B cell (primary cell): ENCODE data around the gene USF1. TPM values are rescaled to one million over a fixed set of nuclear protein-coding genes. Genes with fewer than 3 reads are reported as not detected.

Experiments
- ATAC-seq: fragments of 200-7000 bp; cut with Tn5 transposase; one replicate; pipeline ENCODE4 v1.10.0; 2021; ENCODE audit warnings: low read depth, mild to moderate bottlenecking, moderate number of reproducible peaks, moderate library complexity
- CTCF ChIA-PET: fragments of 350-600 bp; sonication (Branson Sonifier 250); formaldehyde crosslinking; loops from one replicate; lab custom pipeline; 2021; ENCODE audit warnings: antibody characterized with exemption, inconsistent platforms; lab: Charles Lee
- POLR2A ChIA-PET: fragments of 350-600 bp; sonication (Branson Sonifier 250); formaldehyde crosslinking; loops from one replicate; lab custom pipeline; 2021; ENCODE audit warnings: antibody characterized with exemption; lab: Charles Lee
- DNase-seq: peaks from one replicate; pipeline ENCODE4 v3.0.0; 2013
- H2AFZ ChIP-seq: 2 replicates; pipeline ENCODE4 v1.6.1; 2012; ENCODE audit warnings: mild to moderate bottlenecking, low read depth, low read length; ENCODE audit not compliant: insufficient read depth, poor library complexity, severe bottlenecking
- H3K27ac ChIP-seq, 2 donors: 1 replicate in 1 of 2; 2 replicates in 1 of 2; pipeline ENCODE4 v1.5.1; 2012 to 2013; ENCODE audit warnings: low read length in 2 of 2, mild to moderate bottlenecking in 2 of 2, moderate library complexity in 1 of 2
- H3K27me3 ChIP-seq, 4 experiments: fragments of 200-600 bp in 1 of 4; sonication (generic) in 1 of 4; replicated peaks in 1 of 4; 1 replicate in 2 of 4; 2 replicates in 2 of 4; pipeline versions ENCODE4 v1.6.1 to v1.7.0; 2013 to 2016; ENCODE audit warnings: low read length in 3 of 4, mild to moderate bottlenecking in 2 of 4, mixed read lengths in 1 of 4, moderate library complexity in 1 of 4; ENCODE audit not compliant: insufficient read depth in 4 of 4, control insufficient read depth in 3 of 4; ENCODE audit errors: control extremely low read depth in 1 of 4
- H3K36me3 ChIP-seq, 2 experiments: replicated peaks in 1 of 2; 1 replicate in 1 of 2; 2 replicates in 1 of 2; pipeline versions ENCODE4 v1.6.1 to v1.7.1; 2013; ENCODE audit warnings: low read length in 1 of 2; ENCODE audit not compliant: insufficient read depth in 2 of 2, control insufficient read depth in 1 of 2; ENCODE audit errors: control extremely low read depth in 1 of 2, extremely low read depth in 1 of 2
- H3K4me1 ChIP-seq, 2 donors: fragments of 200-600 bp in 1 of 2; sonication (generic) in 1 of 2; 1 replicate in 1 of 2; 2 replicates in 1 of 2; pipeline versions ENCODE4 v1.5.1 to v1.6.1; 2013 to 2017; ENCODE audit warnings: low read length in 2 of 2; ENCODE audit not compliant: control insufficient read depth in 2 of 2, insufficient read depth in 2 of 2
- H3K4me2 ChIP-seq: replicated peaks from 2 replicates; pipeline ENCODE3; 2012; ENCODE audit warnings: mild to moderate bottlenecking, low read depth, low read length; ENCODE audit not compliant: poor library complexity, severe bottlenecking
- H3K4me3 ChIP-seq, 5 experiments: fragments of 200-600 bp in 1 of 5; sonication (generic) in 1 of 5; 1 replicate in 3 of 5; 2 replicates in 2 of 5; pipeline versions ENCODE4 v1.5.1 to v1.7.0; 2011 to 2016; ENCODE audit warnings: low read length in 4 of 5, mild to moderate bottlenecking in 4 of 5, low read depth in 2 of 5, control low read depth in 1 of 5, moderate library complexity in 1 of 5; ENCODE audit not compliant: insufficient read depth in 1 of 5; ENCODE audit errors: control extremely low read depth in 1 of 5, extremely low read depth in 1 of 5
- H3K79me2 ChIP-seq: fragments of 200-600 bp; sonication (generic); one replicate; pipeline ENCODE4 v1.6.0; 2016; ENCODE audit warnings: low read length; ENCODE audit not compliant: control insufficient read depth, insufficient read depth
- H3K9ac ChIP-seq: fragments of 200-600 bp; sonication (generic); 2 replicates; pipeline ENCODE4 v1.6.1; 2017; ENCODE audit warnings: mild to moderate bottlenecking, low read length, moderate library complexity
- H3K9me3 ChIP-seq, 3 donors: one replicate each; pipeline versions ENCODE4 v1.6.1 to v1.7.1; 2013; ENCODE audit warnings: low read length in 2 of 3; ENCODE audit not compliant: control insufficient read depth in 2 of 3, insufficient read depth in 1 of 3; ENCODE audit errors: control extremely low read depth in 1 of 3
- H4K20me1 ChIP-seq: 2 replicates; pipeline ENCODE4 v1.6.0; 2012; ENCODE audit warnings: mild to moderate bottlenecking, low read length; ENCODE audit not compliant: insufficient read depth, control insufficient read depth, poor library complexity, severe bottlenecking
- H3K27ac Mint-ChIP-seq: one replicate; pipeline ENCODE4 v1.8.0; 2021; ENCODE audit warnings: mixed read lengths
- H3K27me3 Mint-ChIP-seq: one replicate; pipeline ENCODE4 v1.8.0; 2021; ENCODE audit warnings: mixed read lengths
- H3K4me1 Mint-ChIP-seq: one replicate; pipeline ENCODE4 v1.8.0; 2021; ENCODE audit warnings: mixed read lengths
- H3K4me3 Mint-ChIP-seq: one replicate; pipeline ENCODE4 v1.8.0; 2021; ENCODE audit warnings: mixed read lengths
- H3K9me3 Mint-ChIP-seq: one replicate; pipeline ENCODE4 v1.8.0; 2022; ENCODE audit warnings: mixed read lengths; ENCODE audit not compliant: insufficient read depth
- CTCF ChIP-seq: fragments of 200-600 bp; IDR thresholded peaks from one replicate; pipeline ENCODE4 v1.8.0; 2022; ENCODE audit warnings: antibody characterized with exemption, mild to moderate bottlenecking
- EZH2 ChIP-seq: IDR thresholded peaks from 2 replicates; pipeline ENCODE4 v1.6.1; 2012; ENCODE audit warnings: borderline replicate concordance, low read depth, mild to moderate bottlenecking, moderate library complexity, low read length; ENCODE audit not compliant: insufficient read depth, poor library complexity, severe bottlenecking
- WGBS: methylation state at CpG from one replicate; pipeline ENCODE4 v1.1.5; 2013; ENCODE audit warnings: missing lambda C conversion rate; ENCODE audit not compliant: insufficient coverage; 5-methylcytosine and 5-hydroxymethylcytosine counted together
- intact Hi-C: fragments of 100-400 bp; cut with micrococcal nuclease; formaldehyde crosslinking; loops from one replicate; pipeline ENCODE4 v1.10.0; 2022
- polyA plus RNA-seq: library from polyadenylated mRNA; depleted of rRNA; stranded (reverse); fragments of >200 nt; gene quantifications from 2 replicates; pipeline ENCODE4 v1.2.3, GENCODE V29; 2012
- total RNA-seq, 2 donors: library from RNA; stranded (reverse); fragments of 120-200 nt in 1 of 2; gene quantifications; 1 replicate in 1 of 2; 2 replicates in 1 of 2; pipeline versions ENCODE4 v1.2.3 to v1.2.4, GENCODE V29; 2013 to 2022

Gene USF1
- total and polyA plus RNA-seq, 2 donors (not counting 1 experiment from before 2014, with no cell fraction given), result 192 to 249 TPM

DNA sequence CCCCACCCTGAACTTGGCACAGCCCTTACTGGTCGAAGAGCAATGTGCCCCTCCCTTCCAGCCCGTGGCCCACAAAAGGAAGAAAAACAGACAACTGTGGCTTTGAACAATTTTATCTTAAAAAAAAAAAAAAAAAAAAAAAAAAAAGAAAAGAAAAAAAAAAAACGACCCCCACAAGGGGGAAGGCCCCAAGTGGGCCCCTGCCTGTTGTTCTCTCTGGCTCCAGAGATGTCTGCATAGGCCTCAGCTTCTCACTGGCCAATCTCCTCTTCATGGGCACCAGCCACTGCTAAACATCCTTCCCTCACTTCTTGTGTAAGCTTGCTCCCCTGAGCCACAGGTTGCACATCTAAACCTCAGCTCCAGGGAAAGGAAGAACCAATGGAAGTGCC is 6.6 kb downstream of the USF1 start:
- H3K4me1 Mint-ChIP-seq, result peaks cover 58% of the 10 kb centered on the region
- H3K4me2 ChIP-seq, result peak overlapping the region; percentile 84

More for the DNA sequence above, 6.6 kb downstream of the USF1 start:
- Histone ChIP-seq H3K4me3 (peak overlapping the region in 4 of 5 experiments; percentile 92 to 98 (median 94)), H3K9me3 (no peaks in the 10 kb centered on the region), H3K27me3 (no peaks in the 10 kb centered on the region), H4K20me1 (peaks cover 7% of the 10 kb centered on the region), H3K79me2 (peaks cover 64% of the 10 kb centered on the region), H3K27ac (peak overlapping the region; percentile 81 to 94), H3K36me3 (peaks cover 2 to 43% of the 10 kb centered on the region in 2 experiments), H2AFZ (peak overlapping the region; percentile 73), H3K9ac (peak overlapping the region; percentile 81), H3K4me1 (peaks cover 50 to 77% of the 10 kb centered on the region in 2 donors)
- Mint-ChIP-seq H3K27ac (peak overlapping the region; percentile 97), H3K27me3 (no peaks in the 10 kb centered on the region), H3K9me3 (no peaks in the 10 kb centered on the region), H3K4me3 (peak overlapping the region; percentile 93)
- ChIA-PET POLR2A (interaction anchor here (1.3 to 2.2 kb wide), 5 partner anchors 14 to 78 kb away, joined by 5 to 9 read pairs (median 8); partner anchors contain the start of genes ARHGAP30, F11R, NIT1 and PFDN2), CTCF (interaction anchor here (0.7 to 5.9 kb wide), 8 partner anchors 8 to 195 kb away, joined by 3 to 55 read pairs (median 6); partner anchors contain the start of genes ARHGAP30 and KLHDC9)
- 0% methylated on average over 1 of the region's 3 CpGs for WGBS
- no peak for TF ChIP-seq EZH2
- no peak for TF ChIP-seq CTCF
- intact Hi-C loops, result loop anchor here (2.0 kb wide), 1 partner anchor 18 kb away; the partner anchor contains the start of gene F11R
- ATAC-seq (no peak), DNase-seq (no peak)
